Colonic mucosa (tissue), 4 donors: ENCODE measurements around the gene MACROD2. TPM values are rescaled to one million over a fixed set of nuclear protein-coding genes. Genes with fewer than 3 reads are reported as not detected.
"Not testable (repeated sequence)": the region's sequence is repeated elsewhere in the genome, so short reads cannot be mapped to it uniquely, and the experiment has no call there.

Experiments
- DNase-seq: peaks from one replicate; pipeline ENCODE4 v3.0.0-alpha.2; 2020
- H3K27ac ChIP-seq: fragments of 200-600 bp; one replicate; pipeline ENCODE4 v1.8.0; 2021
- H3K27me3 ChIP-seq: fragments of 200-600 bp; one replicate; pipeline ENCODE4 v1.8.0; 2021
- H3K36me3 ChIP-seq: fragments of 200-600 bp; one replicate; pipeline ENCODE4 v1.8.0; 2021
- H3K4me1 ChIP-seq: fragments of 200-600 bp; one replicate; pipeline ENCODE4 v1.8.0; 2021; ENCODE audit warnings: mild to moderate bottlenecking
- H3K4me3 ChIP-seq: fragments of 200-600 bp; one replicate; pipeline ENCODE4 v1.8.0; 2021
- H3K9ac ChIP-seq, 2 donors: one replicate each; pipeline ENCODE4 v1.7.0; 2013; ENCODE audit warnings: control low read depth in 2 of 2, low read depth in 2 of 2, low read length in 2 of 2
- H3K9me3 ChIP-seq: fragments of 200-600 bp; one replicate; pipeline ENCODE4 v1.8.0; 2021
- CTCF ChIP-seq: fragments of 200-600 bp; IDR thresholded peaks from one replicate; pipeline ENCODE4 v1.8.0; 2022; ENCODE audit warnings: antibody characterized with exemption, mild to moderate bottlenecking
- intact Hi-C: fragments of 100-400 bp; cut with DNase I; formaldehyde crosslinking; loops from one replicate; pipeline ENCODE4 v1.14.1; 2022
- total RNA-seq, 2 donors: library from RNA; stranded (reverse); fragmentation: NEBNext Ultra II Directional in 1 of 2; extraction: Animal tissue kit (Norgen Biotek cat#: 25700) in 1 of 2; gene quantifications; one replicate each; pipeline ENCODE4 v1.2.1, GENCODE V29; 2021
- donor health status: healthy.
- donor health status: DM: no; HTN: no; CAD: no.
- donor health status: DM: no; HTN: no; CAD: no.

Gene MACROD2
- total RNA-seq, 2 donors from 2014 or later: 3.2 to 3.3 TPM

GRCh38 chr20:14921513-14921912 lies 926.2 kb downstream of the MACROD2 start:
- Histone ChIP-seq H3K27me3 (no peaks in the 10 kb centered on the region), H3K36me3 (no peaks in the 10 kb centered on the region), H3K4me3 (no peak overlapping the region), H3K27ac (no peak overlapping the region), H3K4me1 (no peaks in the 10 kb centered on the region), H3K9me3 (no peaks in the 10 kb centered on the region), H3K9ac (no peak overlapping the region)
- intact Hi-C loops: no loop called here
- no peak for TF ChIP-seq CTCF
- DNase-seq: no peak

- no peaks in the 10 kb centered on the region for H3K27me3 ChIP-seq
- TF ChIP-seq CTCF: no peak
- intact Hi-C loops: no loop called here
- H3K9me3 ChIP-seq: no peaks in the 10 kb centered on the region
- H3K4me3 ChIP-seq: no peak overlapping the region
- no peak overlapping the region for H3K9ac ChIP-seq
- no peak for DNase-seq
- no peaks in the 10 kb centered on the region for H3K36me3 ChIP-seq
- no peaks in the 10 kb centered on the region for H3K4me1 ChIP-seq
- H3K27ac ChIP-seq: no peak overlapping the region
Measured at GRCh38 chr20:14922503-14923267, 927.4 kb downstream of the MACROD2 start.

GRCh38 chr20:14924433-14924832 lies 929.1 kb downstream of the MACROD2 start:
- intact Hi-C loops: no loop called here
- DNase-seq: no peak
- Histone ChIP-seq H3K36me3 (no peaks in the 10 kb centered on the region), H3K4me3 (no peak overlapping the region), H3K9me3 (no peaks in the 10 kb centered on the region), H3K9ac (no peak overlapping the region), H3K27me3 (no peaks in the 10 kb centered on the region), H3K27ac (no peak overlapping the region), H3K4me1 (no peaks in the 10 kb centered on the region)
- no peak for TF ChIP-seq CTCF

- H3K4me1 ChIP-seq: no peaks in the 10 kb centered on the region
- no peaks in the 10 kb centered on the region for H3K36me3 ChIP-seq
- H3K9ac ChIP-seq: no peak overlapping the region
- no peak for DNase-seq
- H3K4me3 ChIP-seq: no peak overlapping the region
- H3K27me3 ChIP-seq: no peaks in the 10 kb centered on the region
- no peak overlapping the region for H3K27ac ChIP-seq
- TF ChIP-seq CTCF: no peak
- intact Hi-C loops: no loop called here
- no peaks in the 10 kb centered on the region for H3K9me3 ChIP-seq
Measured at GRCh38 chr20:14925300-14925699, 930.0 kb downstream of the MACROD2 start.

- H3K27ac ChIP-seq, intact Hi-C loops, H3K36me3 ChIP-seq, H3K4me3 ChIP-seq, H3K9ac ChIP-seq, H3K9me3 ChIP-seq, H3K27me3 ChIP-seq, DNase-seq, H3K4me1 ChIP-seq: not testable (repeated sequence)
Measured at GRCh38 chr20:14926436-14926835, 931.1 kb downstream of the MACROD2 start.

- Histone ChIP-seq H3K9ac (no peak overlapping the region), H3K4me1 (no peaks in the 10 kb centered on the region), H3K4me3 (no peak overlapping the region), H3K36me3 (no peaks in the 10 kb centered on the region), H3K27ac (no peak overlapping the region), H3K27me3 (no peaks in the 10 kb centered on the region), H3K9me3 (no peaks in the 10 kb centered on the region)
- TF ChIP-seq CTCF: no peak
- intact Hi-C loops: no loop called here
- DNase-seq: no peak
Measured at GRCh38 chr20:14928083-14928482, 932.8 kb downstream of the MACROD2 start.
